Measurements from ENCODE around the gene ARCN1. TPM values are rescaled to one million over a fixed set of nuclear protein-coding genes. Genes with fewer than 3 reads are reported as not detected.
"Not testable (repeated sequence)": the region's sequence is repeated elsewhere in the genome, so short reads cannot be mapped to it uniquely, and the experiment has no call there.

Gene ARCN1
- total RNA-seq, 2 donors from 2014 or later = 116 to 125 TPM

DNA sequence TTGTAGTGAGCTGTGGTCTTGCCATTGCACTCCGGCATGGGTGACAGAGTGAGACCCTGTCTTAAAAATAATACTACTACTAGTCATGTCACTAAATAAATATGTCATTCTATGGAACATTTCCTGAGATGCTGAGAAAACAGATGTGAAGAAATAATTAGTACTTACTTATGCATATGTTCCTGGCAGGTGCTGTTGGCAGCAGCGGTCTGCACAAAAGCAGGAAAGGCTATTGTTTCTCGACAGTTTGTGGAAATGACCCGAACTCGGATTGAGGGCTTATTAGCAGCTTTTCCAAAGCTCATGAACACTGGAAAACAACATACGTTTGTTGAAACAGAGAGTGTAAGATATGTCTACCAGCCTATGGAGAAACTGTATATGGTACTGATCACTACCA lies 8.8 kb downstream of the ARCN1 start:
- no peak overlapping the region for H3K4me3 ChIP-seq
- peaks cover 35% of the 10 kb centered on the region for H3K36me3 ChIP-seq
- no peak overlapping the region for H3K27ac ChIP-seq
- ATAC-seq (ENCODE audit: insufficient number of reproducible peaks, low FRiP score, low read depth) (no peak), DNase-seq (ENCODE audit: low spot score) (no peak)
- H3K9me3 ChIP-seq = no peaks in the 10 kb centered on the region
- H3K4me1 ChIP-seq (ENCODE audit: control insufficient read depth in 1 of 2, low read depth in 2 of 2) = peaks cover 10 to 29% of the 10 kb centered on the region in 2 donors
- TF ChIP-seq, protein P1, sequence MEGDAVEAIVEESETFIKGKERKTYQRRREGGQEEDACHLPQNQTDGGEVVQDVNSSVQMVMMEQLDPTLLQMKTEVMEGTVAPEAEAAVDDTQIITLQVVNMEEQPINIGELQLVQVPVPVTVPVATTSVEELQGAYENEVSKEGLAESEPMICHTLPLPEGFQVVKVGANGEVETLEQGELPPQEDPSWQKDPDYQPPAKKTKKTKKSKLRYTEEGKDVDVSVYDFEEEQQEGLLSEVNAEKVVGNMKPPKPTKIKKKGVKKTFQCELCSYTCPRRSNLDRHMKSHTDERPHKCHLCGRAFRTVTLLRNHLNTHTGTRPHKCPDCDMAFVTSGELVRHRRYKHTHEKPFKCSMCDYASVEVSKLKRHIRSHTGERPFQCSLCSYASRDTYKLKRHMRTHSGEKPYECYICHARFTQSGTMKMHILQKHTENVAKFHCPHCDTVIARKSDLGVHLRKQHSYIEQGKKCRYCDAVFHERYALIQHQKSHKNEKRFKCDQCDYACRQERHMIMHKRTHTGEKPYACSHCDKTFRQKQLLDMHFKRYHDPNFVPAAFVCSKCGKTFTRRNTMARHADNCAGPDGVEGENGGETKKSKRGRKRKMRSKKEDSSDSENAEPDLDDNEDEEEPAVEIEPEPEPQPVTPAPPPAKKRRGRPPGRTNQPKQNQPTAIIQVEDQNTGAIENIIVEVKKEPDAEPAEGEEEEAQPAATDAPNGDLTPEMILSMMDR (IDR thresholded peaks at IDR 0.05) = no peak
- H3K27me3 ChIP-seq (replicated peaks; ENCODE audit: insufficient read depth) = no peaks in the 10 kb centered on the region

DNA sequence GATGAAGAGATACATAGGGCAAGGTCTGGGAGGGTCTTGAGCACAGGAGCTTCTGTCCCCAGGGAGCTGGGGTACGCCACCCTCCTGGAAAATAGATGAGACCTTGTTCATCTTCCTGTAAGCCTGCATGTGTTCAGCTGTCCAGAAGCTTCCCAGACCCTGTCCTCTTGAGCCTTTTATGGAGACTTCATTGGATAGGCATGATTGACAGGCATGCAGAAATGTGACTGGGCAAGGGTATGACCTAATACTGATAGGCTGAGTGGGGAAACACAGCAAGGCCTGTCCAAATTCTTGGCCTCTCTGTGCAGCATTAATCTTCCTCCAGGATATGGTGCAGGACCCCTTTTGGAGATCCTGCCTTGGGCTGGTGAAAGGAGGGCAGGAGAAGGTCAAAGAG lies 15.7 kb downstream of the ARCN1 start:
- TF ChIP-seq, protein P1 (IDR thresholded peaks at IDR 0.05) = no peak
- H3K36me3 ChIP-seq = peaks cover 67% of the 10 kb centered on the region
- no peak overlapping the region for H3K27ac ChIP-seq
- no peaks in the 10 kb centered on the region for H3K9me3 ChIP-seq
- H3K4me3 ChIP-seq = no peak overlapping the region
- H3K4me1 ChIP-seq (ENCODE audit: control insufficient read depth in 1 of 2, low read depth in 2 of 2) = peaks cover 6 to 15% of the 10 kb centered on the region in 2 donors
- no peak for ATAC-seq (ENCODE audit: insufficient number of reproducible peaks, low FRiP score, low read depth)
- H3K27me3 ChIP-seq (replicated peaks; ENCODE audit: insufficient read depth) = no peaks in the 10 kb centered on the region
- no peak for DNase-seq (ENCODE audit: low spot score)

DNA sequence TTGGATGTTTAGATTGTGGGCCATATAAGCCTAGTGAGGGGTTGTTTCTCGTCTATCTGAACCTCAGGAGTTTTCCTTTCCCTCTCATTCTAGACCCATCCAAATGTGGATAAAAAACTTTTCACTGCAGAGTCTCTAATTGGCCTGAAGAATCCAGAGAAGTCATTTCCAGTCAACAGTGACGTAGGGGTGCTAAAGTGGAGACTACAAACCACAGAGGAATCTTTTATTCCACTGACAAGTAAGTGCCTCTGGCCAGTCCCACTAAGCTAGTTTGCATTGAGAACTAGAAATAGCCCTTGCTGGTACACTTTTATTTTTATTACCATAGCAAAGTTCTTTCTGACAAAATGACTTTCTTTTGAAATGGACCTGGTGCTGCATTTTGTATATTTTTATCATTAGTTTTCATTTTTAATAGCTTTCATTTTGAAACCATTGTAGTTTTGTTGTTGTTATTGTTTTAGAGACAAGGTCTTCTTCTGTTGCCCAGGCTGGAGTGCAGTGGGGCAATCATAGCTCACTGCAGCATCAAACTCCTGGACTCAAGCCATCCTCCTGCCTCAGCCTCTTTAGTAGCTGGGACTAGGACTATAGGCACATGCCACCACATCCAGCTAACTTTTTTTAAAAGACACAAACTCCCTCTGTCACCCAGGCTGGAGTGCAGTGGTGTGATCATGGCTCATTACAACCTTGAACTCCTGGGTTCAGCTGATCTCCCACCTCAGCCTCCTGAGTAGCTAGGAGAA lies 20.6 kb downstream of the ARCN1 start:
- H3K27ac ChIP-seq = peak overlapping the region; percentile 81 to 90
- no peaks in the 10 kb centered on the region for H3K9me3 ChIP-seq
- peaks cover 30 to 42% of the 10 kb centered on the region in 2 donors for H3K4me1 ChIP-seq (ENCODE audit: control insufficient read depth in 1 of 2, low read depth in 2 of 2)
- no peak overlapping the region for H3K4me3 ChIP-seq
- H3K36me3 ChIP-seq = peaks cover 43% of the 10 kb centered on the region
- H3K27me3 ChIP-seq (replicated peaks; ENCODE audit: insufficient read depth) = no peaks in the 10 kb centered on the region
- DNase-seq (ENCODE audit: low spot score) = no peak
- peak; percentile 89 for ATAC-seq (ENCODE audit: insufficient number of reproducible peaks, low FRiP score, low read depth)
- TF ChIP-seq, protein P1 (IDR thresholded peaks at IDR 0.05) = no peak

DNA sequence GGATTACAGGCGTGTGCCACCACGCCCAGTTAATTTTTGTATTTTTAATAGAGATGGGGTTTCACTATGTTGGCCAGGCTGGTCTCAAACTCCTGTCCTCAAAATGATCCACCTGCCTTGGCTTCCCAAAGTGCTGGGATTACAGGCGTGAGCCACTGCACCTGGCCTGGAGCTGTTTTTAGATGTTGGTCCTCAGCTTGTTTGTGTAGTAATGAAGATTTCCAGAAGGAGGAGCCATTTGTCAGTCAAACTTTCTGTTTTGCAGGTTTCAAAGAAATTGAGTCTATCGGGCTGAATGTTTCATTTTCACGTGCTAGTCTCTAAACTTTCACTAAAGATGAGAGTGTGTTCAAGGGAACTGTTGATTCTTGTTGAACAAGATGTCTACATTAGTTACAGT lies 22.8 kb downstream of the ARCN1 start:
- not testable (repeated sequence) for ATAC-seq (ENCODE audit: insufficient number of reproducible peaks, low FRiP score, low read depth); H3K9me3 ChIP-seq; H3K27me3 ChIP-seq (replicated peaks; ENCODE audit: insufficient read depth); H3K4me3 ChIP-seq; DNase-seq (ENCODE audit: low spot score)
- H3K36me3 ChIP-seq = peaks cover 47% of the 10 kb centered on the region
- TF ChIP-seq, protein P1 (IDR thresholded peaks at IDR 0.05) = peak; percentile 36
- peak overlapping the region; percentile 81 to 90 for H3K27ac ChIP-seq
- peaks cover 30 to 42% of the 10 kb centered on the region in 2 donors for H3K4me1 ChIP-seq (ENCODE audit: control insufficient read depth in 1 of 2, low read depth in 2 of 2)

DNA sequence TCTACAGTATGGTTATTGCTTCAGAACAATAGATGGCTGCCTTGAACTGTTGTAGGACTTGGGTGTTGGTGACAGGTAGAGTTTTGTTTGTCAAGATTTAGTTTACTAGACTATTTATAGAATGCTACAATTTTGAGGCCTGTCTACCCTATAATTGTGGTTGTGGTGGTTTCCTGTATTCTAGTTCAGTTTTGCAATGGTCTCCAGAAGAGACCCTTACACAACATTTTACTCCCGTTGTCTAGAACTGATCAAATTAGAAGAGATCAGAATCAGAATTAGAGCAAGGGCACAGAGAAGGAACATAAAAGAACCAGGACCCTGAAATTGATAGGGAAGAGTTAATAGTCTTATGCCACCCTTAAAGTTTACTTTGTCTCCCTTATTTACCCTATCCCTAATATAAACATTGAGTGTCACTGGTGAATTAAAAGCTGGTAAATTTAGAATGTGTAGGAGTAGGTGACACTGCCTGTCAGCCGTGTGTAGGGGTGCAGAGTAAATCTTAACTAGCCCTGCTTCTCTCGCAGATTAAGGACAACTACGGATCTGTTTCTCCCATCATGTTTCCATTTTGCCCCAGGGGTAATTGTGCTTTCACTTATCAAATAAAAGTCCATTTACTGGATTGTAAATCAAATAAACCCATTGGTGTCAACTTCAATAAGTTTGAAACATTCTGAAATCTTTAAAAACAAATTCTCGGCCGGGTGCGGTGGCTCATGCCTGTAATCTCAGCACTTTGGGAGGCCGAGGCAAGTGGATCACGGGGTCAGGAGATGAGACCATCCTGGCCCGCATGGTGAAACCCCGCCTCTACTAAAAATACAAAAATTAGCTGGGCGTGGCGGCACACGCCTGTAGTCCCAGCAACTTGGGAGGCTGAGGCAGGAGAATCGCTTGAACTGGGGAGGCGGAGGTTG lies 24.3 kb downstream of the ARCN1 start:
- DNase-seq (ENCODE audit: low spot score) = no peak
- TF ChIP-seq, protein P1 (IDR thresholded peaks at IDR 0.05) = no peak
- Histone ChIP-seq H3K27ac (peak overlapping the region; percentile 63 to 90), H3K27me3 (replicated peaks; ENCODE audit: insufficient read depth) (no peaks in the 10 kb centered on the region), H3K9me3 (no peaks in the 10 kb centered on the region), H3K36me3 (peaks cover 42% of the 10 kb centered on the region), H3K4me1 (ENCODE audit: control insufficient read depth in 1 of 2, low read depth in 2 of 2) (peaks cover 30 to 40% of the 10 kb centered on the region in 2 donors), H3K4me3 (no peak overlapping the region)
- no peak for ATAC-seq (ENCODE audit: insufficient number of reproducible peaks, low FRiP score, low read depth)

All from thoracic aorta (tissue), 2 donors.